KOPT-K1 (cell line): ENCODE measurements around the gene RFX7.
"Not testable (repeated sequence)": the region's sequence is repeated elsewhere in the genome, so short reads cannot be mapped to it uniquely, and the experiment has no call there.

ENCODE experiments used
- H3K27ac ChIP-seq: fragments of 200-600 bp; sonication (generic); 2 replicates; pipeline ENCODE4 v1.5.1; 2016; ENCODE audit warnings: antibody characterized with exemption, mild to moderate bottlenecking, low read depth, low read length; ENCODE audit not compliant: poor library complexity, severe bottlenecking
- H3K36me3 ChIP-seq: fragments of 200-600 bp; sonication (generic); 2 replicates; pipeline ENCODE4 v1.5.1; 2017; ENCODE audit warnings: antibody characterized with exemption, mild to moderate bottlenecking, low read length, moderate library complexity; ENCODE audit not compliant: insufficient read depth
- H3K9me3 ChIP-seq: fragments of 200-600 bp; sonication (generic); 2 replicates; pipeline ENCODE4 v1.5.1; 2017; ENCODE audit warnings: antibody characterized with exemption, low read length, mild to moderate bottlenecking; ENCODE audit not compliant: insufficient read depth, poor library complexity, severe bottlenecking

Gene RFX7

GRCh38 chr15:56154768-56155167 lies 88.9 kb downstream of the RFX7 start:
- Histone ChIP-seq H3K36me3 (peaks cover 12% of the 10 kb centered on the region), H3K9me3 (peaks cover 40% of the 10 kb centered on the region)
- not testable (repeated sequence) for H3K27ac ChIP-seq

GRCh38 chr15:56150204-56150603 lies 93.5 kb downstream of the RFX7 start:
- peaks cover 41% of the 10 kb centered on the region for H3K9me3 ChIP-seq
- no peak overlapping the region for H3K27ac ChIP-seq
- peaks cover 17% of the 10 kb centered on the region for H3K36me3 ChIP-seq

GRCh38 chr15:56148064-56148463 lies 95.6 kb downstream of the RFX7 start:
- Histone ChIP-seq H3K36me3 (peaks cover 23% of the 10 kb centered on the region), H3K9me3 (peaks cover 28% of the 10 kb centered on the region)

GRCh38 chr15:56146756-56147155 lies 96.9 kb downstream of the RFX7 start:
- Histone ChIP-seq H3K36me3 (peaks cover 36% of the 10 kb centered on the region), H3K27ac (no peak overlapping the region), H3K9me3 (peaks cover 36% of the 10 kb centered on the region)

More at GRCh38 chr15:56148064-56148463, 95.6 kb downstream of the RFX7 start:
- H3K27ac ChIP-seq = no peak overlapping the region

- Histone ChIP-seq H3K9me3 (peaks cover 80% of the 10 kb centered on the region), H3K36me3 (peaks cover 79% of the 10 kb centered on the region), H3K27ac (no peak overlapping the region)
Observed at GRCh38 chr15:56128081-56128480, 115.6 kb downstream of the RFX7 start.

- Histone ChIP-seq H3K9me3 (peaks cover 95% of the 10 kb centered on the region), H3K36me3 (peaks cover 88% of the 10 kb centered on the region), H3K27ac (no peak overlapping the region)
Observed at GRCh38 chr15:56126409-56126808, 117.3 kb downstream of the RFX7 start.

GRCh38 chr15:56124391-56124790 lies 119.3 kb downstream of the RFX7 start:
- H3K27ac ChIP-seq = no peak overlapping the region
- peaks cover 78% of the 10 kb centered on the region for H3K36me3 ChIP-seq
- peaks cover 94% of the 10 kb centered on the region for H3K9me3 ChIP-seq

GRCh38 chr15:56105855-56106254 lies 137.8 kb downstream of the RFX7 start:
- Histone ChIP-seq H3K9me3 (no peaks in the 10 kb centered on the region), H3K27ac (no peak overlapping the region), H3K36me3 (peaks cover 22% of the 10 kb centered on the region)

GRCh38 chr15:56102441-56102840 lies 141.2 kb downstream of the RFX7 start:
- H3K36me3 ChIP-seq = peaks cover 53% of the 10 kb centered on the region
- H3K9me3 ChIP-seq = no peaks in the 10 kb centered on the region
- H3K27ac ChIP-seq = no peak overlapping the region

- no peak overlapping the region for H3K27ac ChIP-seq
- peaks cover 84% of the 10 kb centered on the region for H3K36me3 ChIP-seq
- H3K9me3 ChIP-seq = no peaks in the 10 kb centered on the region
Observed at GRCh38 chr15:56099311-56099710, 144.4 kb downstream of the RFX7 start.

GRCh38 chr15:56098195-56098863 lies 145.3 kb downstream of the RFX7 start:
- no peak overlapping the region for H3K27ac ChIP-seq
- no peaks in the 10 kb centered on the region for H3K9me3 ChIP-seq
- peaks cover 94% of the 10 kb centered on the region for H3K36me3 ChIP-seq

- H3K9me3 ChIP-seq = no peaks in the 10 kb centered on the region
- H3K27ac ChIP-seq = no peak overlapping the region
- peaks cover 94% of the 10 kb centered on the region for H3K36me3 ChIP-seq
Observed at GRCh38 chr15:56095406-56095805, 148.3 kb downstream of the RFX7 start.

GRCh38 chr15:56094171-56094570 lies 149.5 kb downstream of the RFX7 start:
- Histone ChIP-seq H3K27ac (no peak overlapping the region), H3K36me3 (peaks cover 82% of the 10 kb centered on the region), H3K9me3 (no peaks in the 10 kb centered on the region)

- Histone ChIP-seq H3K36me3 (peaks cover 25% of the 10 kb centered on the region), H3K9me3 (no peaks in the 10 kb centered on the region), H3K27ac (no peak overlapping the region)
Observed at GRCh38 chr15:56088389-56088788, 155.3 kb downstream of the RFX7 start.

GRCh38 chr15:56086566-56086965 lies 157.1 kb downstream of the RFX7 start:
- Histone ChIP-seq H3K9me3 (no peaks in the 10 kb centered on the region), H3K27ac (no peak overlapping the region), H3K36me3 (peaks cover 7% of the 10 kb centered on the region)

- H3K27ac ChIP-seq = no peak overlapping the region
- H3K9me3 ChIP-seq = no peaks in the 10 kb centered on the region
Observed at GRCh38 chr15:56082263-56082761, 161.4 kb downstream of the RFX7 start.

More at GRCh38 chr15:56082263-56082761, 161.4 kb downstream of the RFX7 start:
- H3K36me3 ChIP-seq = no peaks in the 10 kb centered on the region
